Medulla oblongata (tissue), 1 donor: Measurements from ENCODE around the gene ASXL1.

ENCODE experiments used
- DNase-seq: peaks from one replicate; pipeline ENCODE4 v3.0.0-alpha.2; 2015; ENCODE audit errors: extremely low spot score

ASXL1 gene

DNA sequence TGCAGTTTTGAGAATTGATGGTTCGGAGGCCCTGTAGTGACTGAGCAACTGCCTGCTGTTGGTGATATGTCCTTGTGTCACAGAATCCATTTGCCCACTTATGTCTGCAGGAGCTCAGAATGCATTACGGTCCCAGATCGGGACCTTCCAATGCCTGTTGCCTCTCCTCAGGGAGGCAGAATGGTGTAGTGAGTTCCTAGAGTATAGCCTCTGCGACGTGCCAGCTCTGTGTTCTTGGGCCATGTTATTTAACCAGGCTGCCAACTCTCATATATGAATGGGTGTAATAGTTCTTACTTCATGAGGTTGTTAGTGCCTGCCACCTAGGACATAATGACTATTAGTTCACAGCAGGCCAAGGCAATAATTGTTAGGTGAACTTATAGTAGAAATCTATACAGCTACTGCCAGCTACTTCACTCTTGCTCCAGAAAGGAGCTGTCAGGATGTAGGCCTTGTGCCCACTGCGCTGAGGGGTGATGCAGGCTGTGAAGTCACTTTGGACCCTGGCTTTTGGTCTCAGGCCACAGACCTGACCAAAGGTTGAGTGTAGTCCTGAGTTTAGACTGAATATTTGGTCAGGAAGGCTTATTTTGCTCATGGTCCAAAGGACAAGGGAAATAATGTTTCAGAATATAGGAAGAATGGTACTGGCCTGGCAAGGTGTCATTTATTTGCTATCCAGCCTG, 82.1 kb downstream of the ASXL1 start:
- no peak for DNase-seq

DNA sequence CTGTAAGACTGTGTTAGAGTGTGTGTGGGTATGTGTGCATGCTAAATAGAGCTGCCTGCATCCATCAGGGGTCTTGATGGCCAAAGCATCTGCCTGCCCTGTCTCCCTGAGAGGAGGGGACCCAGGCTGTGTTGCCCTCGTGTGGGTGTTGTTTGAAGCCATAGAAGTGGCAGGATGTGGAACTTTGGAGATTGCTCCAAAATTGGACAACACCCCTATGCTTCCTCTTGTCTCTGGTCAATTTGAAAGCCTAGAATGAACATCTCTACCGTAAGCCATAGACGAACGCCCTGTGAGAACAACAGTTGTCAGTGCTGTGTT, 82.6 kb downstream of the ASXL1 start:
- no peak for DNase-seq

DNA sequence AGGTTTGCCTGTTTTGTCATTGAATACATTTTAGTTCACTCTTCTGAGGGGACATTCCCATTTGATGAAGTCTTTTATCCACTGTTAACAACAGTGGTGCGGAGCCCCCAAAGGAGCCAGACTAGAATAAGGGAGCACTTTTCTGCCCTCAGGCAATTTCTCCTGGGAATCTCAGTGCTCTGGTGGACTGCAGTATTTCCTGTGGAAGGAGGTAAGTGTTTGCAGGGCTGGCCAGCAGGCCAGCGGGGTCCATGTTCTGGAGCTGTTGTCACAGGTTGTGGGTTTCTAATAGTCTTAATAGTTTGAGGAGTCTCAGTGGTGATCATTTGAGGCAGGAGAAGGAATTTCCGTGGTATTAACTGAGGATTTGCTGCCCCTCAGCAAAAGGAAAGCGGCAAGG, 83.5 kb downstream of the ASXL1 start:
- no peak for DNase-seq

DNA sequence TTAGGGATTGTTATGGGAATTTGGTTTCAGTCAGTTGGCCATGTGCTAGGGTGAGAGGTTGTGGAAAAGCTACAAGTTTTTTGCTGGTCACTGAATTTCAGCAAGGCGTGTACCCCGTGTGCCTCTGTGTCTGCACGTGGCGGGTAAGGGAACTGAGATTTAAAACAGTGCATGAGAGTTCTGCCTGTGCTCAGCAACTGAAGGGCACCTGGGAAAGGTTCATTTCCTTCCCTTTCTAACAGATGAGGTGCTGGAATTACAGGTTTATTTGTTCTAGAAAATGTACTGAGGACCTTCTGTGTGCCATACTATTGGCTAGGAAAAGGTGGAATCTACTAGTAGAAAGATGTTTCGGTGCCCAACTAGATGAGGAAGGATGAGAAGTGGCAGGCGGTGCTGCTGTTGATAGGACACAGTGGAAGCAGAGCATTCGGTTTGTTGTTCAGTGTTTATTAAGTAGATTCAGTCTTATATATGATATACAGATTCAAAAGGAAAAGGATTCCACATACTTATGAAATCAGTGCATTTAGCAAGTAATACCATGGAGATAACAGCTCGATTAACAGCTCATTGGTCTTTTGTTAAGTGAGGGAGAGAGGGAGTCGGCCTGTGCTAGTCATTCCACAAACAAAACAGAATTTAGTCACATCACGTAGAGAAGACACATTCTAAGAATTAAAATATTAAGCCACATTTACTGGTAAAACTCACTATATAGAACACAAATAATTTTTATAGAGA, 84.7 kb downstream of the ASXL1 start:
- DNase-seq = no peak

DNA sequence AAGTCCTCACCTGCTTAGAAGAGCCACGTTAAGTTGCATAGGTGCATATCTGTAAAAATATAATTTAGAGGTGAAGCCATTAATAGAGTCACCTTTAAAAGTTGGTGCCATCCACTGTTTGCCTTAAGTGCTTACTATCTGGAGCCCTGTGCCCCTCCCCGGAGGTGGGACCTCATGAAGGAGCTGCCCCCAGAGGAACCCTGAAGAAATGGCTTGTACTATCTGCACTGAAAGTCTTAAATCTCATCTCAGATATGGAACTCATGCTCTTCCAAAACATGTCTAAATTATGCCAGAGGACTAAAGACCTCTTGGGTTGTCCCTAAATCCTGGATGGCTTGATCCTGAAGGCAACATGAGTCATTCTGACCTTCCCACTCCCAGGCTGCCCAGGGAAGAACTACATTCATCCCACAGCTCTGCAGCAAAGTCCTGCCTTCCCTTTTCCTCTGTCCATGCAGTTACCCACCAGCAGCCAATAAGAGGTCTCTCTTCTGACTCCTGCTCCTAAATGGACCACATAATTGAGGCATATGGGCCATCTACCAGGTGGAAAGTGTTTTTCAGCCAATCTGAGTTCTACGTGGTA, 85.3 kb downstream of the ASXL1 start:
- DNase-seq = no peak

DNA sequence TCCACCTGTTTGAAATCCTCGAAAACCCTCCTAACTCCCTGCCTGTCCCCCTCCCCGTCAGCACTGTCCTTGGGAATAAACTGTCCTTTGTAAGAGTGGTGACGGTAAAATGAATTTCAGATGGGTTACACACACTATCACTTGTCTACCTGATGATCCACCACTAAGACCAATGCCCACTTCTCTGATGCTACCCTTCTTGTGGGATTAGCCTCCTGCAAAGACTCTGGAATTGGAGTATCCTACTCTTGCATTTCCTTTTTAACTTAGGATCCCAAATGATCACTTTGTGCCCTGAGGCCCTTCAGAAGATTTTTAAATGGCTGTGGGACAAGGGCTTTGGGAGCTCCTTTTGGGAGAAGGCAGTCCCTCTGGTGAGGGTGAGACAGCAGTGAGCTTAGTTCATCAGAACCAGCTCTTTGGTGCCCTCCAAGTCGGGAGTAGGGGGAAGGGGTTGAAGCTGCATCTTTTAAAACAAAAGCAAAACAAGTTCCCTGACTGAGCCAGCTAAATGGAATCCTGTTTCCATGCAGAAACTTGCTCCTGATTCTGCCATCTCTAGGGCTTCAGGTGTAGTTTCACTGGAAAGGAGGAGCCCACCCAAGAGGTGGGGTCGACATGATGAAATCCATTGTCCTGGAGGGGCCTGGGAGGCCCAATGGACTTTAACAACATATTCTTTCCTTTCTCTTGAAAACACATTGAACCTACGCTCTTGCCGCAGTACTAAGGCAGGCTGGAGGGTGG, 86.5 kb downstream of the ASXL1 start:
- DNase-seq = no peak

DNA sequence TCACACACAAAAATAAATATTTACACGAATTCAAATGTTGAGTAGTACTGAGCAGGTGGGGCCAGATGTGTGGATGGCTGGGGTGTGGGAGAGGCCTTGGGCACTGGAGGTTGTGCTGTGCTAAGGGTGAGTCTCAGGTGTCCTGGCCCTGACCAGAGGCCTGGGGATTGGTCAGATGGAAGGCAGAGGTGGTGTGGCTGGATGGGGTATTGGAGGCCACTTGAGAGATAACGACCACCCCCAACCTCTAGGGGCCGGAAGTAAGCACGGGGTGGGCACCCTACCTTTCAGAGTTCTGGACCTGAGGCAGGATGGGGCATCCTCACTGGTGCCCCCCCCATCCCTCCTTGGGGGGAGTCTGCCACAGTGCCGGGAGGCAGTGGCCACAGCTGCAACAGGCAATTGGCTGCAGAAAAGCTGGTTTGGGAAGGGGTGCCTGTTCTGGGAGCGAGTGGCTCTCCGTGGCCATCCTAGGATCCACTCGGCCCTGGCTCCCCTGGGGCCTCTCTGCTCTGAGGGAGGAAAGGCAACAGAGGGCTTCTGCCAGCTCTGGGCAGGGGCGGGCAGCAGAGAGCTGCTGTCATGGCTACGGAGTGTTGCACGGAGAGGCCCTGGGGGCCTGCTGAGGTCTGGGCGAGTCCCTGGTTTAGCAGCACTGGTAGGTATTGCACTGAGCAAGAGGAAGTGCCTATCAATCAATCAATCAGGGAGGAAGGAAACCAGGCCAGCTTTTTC, 87.6 kb downstream of the ASXL1 start:
- peak; percentile 61 for DNase-seq

DNA sequence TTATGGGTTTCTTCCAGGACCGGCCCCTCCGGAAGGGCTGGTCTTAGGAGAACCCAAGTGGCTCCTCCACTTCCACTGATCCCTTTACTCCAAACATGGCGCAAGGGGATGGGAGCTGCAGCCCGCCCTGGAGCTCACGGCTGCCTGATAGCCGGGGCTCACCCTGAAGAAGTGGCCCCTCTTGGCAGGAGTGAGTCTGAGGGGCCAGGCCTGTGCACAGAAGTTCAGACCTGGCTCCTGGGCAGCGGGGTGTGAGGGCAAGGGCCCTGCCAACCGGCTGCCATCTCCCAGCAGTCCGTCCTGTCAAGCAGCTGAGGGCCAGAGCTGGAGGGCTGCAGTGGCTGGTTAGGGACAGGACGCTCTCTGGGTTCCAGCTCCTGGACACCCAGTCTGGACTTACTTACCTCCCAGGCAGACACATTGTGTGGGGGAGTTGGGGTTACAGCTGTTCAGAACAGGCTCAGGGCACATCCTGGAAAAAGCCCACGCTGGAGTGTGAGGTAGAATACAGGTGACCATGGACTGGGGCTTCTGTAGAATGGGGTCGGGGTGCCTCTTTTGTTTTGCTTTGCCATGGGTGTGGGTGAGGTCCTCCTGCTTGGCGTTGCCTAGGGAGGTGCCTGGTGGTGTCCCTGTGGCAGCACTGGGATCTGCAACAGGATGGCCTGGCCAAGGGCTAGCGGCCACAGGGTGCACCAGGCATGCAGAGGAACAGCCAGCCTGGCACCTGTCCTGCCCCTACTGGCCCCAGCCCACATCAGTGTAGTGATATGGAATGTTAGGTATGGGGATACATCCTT, 88.4 kb downstream of the ASXL1 start:
- no peak for DNase-seq

DNA sequence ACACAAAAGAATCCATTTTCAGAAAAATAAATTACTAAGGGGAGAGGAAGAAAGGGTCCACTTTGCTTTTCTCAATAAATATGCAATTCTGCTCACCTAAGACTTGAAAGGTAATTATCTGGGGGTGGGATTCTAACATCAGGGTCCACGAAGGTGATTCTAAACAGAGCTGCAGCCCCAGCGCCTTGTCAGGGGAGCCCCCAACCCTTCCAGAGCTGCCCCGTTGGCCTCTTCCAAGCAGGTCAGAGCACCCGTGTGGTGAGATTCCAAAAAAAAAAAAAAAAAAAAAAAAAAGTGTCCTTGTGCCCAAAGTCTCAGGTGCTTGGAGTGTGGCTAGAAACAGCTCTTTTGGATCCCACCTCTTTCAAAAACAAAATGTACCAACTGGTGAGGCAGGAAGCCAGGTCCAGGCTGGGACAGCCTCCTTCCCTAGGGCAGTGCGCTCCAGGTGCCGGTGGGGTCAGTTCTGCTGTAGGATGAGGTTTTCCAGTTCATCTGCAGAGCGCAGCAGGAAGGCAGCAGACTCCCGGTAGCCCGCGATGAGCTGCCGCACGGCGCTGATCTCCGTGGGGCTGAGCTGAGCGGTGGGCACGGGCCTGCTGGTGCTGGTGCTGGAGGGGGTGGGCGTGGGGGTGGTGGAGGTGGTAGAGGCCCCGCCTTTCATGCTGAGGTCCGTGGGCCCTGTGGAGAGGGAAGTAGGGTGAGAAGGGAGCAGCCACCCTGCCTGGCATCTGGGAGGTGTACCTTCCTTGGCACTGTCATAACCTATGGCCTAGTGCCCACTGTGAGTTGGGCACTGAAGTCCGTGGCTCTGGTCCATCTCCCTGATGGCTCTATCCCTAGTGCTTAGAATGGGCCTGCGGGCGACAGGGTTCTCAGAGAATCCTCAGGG, 89.3 kb downstream of the ASXL1 start:
- no peak for DNase-seq

DNA sequence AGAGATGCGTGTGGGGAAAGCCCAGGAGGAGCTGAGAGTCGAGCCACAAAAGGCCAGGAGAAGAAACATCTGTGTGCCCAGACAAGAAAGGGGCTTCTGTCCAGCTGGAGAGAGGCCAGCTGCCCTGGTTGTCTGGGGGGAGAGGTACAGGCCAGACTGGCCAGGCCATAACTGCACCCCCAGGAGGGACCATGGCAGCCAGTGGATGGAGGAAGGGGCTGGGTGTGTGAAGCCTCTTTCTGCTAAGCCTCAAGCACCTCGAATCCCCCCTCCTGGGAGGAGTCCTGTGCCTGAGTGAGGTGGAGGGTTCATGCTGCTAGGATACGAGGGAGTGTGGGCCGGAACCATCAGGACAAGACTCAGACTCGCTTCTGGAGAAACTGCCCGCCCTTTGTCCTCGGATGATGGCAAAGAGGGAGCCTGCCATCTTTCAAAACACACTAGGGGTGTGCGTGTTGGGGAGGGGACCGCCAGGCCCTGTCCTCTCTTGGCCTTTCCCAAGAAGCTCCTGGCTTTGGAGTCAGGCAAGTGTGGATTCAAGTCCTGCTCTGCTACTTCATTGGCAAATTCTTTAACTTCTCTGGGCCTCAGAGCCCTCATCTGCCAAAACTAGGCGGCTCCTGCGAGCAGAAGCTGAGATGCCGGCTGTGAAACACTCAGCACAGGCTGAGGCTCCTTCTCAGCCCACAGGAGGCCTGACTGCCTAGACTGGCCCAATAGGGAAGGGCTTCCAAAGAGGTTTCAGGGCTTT, 90.3 kb downstream of the ASXL1 start:
- no peak for DNase-seq

DNA sequence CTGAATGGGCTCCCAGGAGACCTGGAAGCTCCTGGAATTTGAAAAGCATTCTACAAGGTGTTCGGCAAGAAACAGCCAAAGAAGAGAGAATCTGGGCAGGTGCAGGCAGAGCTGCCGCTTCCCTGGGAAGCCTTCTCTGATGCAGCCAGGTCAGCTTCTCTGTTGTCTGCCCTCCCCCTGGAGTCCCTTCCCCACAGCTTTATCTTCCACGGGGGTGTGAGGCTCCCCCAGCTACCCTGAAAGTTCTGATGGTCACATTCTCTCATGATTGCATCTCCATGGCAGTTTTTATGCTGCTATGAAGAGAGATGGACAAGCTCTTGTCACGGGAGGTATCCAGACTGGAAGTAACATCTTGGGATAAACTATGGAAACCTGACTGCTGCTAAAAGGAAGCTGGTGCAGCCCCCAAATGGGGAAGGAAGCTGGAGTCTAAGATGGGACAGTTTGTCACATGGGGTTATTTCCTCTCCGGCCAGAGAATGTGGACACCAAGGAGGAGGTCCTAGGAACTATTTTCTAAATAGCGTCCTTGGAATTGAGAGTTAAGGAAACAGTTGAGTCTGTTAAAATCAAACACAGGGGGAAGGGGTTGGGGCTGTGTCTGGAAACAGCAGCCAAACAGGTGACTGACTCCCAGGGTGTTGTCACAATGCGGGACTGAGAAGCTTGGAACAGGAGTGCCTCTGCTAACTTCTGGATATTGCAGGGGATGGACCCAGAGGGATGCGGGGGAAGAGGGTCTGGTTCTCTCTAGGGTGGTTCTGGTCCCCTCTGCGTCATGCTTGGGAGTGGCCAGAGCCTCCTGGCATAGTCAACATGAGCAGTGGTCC, 91.1 kb downstream of the ASXL1 start:
- DNase-seq = peak; percentile 77

DNA sequence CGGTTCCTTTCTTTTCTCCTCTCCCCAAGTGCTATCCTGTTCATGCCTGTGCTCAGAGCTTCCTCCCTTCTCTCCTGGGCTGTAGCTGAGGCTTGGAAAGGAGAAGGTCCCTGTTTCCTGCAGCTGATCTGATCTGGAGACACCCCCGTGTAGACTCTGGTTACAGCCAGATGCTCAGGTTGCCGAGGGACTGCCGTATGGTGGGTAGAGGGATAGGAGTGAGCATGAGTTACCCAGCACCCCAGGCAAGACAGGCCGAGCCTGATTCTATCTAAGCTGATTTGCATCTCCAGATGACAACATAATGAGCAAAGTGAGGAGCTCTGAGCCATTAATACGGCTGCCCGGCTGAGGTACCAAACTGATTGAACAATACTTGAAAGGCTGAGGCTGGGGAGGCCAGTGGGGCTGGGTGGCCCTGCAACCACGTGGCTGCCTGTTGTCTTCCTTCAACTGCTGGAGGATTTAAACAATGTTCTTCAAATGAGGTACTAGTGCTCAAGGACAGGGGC, 91.8 kb downstream of the ASXL1 start:
- DNase-seq = no peak

DNA sequence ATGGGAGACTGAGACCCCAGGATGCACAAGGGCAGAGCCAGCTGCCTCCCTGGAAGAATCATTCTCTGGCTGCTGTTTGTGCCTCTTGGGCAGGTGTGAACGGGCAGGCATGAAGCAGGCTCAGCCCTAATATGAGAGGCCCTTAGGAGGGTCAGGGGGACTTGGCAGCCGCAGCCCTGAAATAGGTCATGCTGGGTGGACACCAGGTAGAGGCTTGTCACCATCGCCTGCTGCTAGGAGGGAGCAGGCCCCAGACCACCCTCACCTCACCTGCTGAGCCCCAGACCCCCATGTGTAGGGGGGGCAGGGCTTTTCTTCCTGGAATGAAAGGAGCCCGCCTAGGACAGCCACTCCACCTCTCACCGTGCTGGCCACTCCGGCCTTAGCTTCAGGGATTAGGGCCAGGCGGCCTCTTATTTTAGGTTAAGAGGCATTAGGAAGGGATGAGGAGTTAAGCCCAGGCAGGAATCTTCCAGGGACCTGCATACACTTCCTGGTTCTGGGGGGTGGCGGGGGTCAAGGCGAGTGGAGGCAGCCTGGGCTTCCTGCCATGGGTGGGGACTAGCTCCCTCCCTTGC, 92.4 kb downstream of the ASXL1 start:
- no peak for DNase-seq

DNA sequence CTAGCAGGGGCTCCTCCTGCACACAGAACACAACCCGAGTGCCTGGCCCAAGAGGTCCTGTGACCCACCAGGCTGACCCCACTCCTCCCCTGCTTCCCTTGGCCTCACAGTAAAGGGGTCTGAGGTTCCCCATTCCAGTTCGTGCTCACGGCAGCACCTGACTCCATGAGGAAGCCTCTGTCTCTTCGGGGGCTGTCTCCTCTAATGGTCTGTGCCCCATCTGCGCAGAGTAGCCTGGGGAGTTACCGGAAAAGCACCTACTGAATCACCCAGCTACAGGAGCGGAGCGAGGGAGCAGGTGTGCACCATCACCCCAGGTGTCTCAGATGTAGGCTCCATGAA, 93.2 kb downstream of the ASXL1 start:
- no peak for DNase-seq

DNA sequence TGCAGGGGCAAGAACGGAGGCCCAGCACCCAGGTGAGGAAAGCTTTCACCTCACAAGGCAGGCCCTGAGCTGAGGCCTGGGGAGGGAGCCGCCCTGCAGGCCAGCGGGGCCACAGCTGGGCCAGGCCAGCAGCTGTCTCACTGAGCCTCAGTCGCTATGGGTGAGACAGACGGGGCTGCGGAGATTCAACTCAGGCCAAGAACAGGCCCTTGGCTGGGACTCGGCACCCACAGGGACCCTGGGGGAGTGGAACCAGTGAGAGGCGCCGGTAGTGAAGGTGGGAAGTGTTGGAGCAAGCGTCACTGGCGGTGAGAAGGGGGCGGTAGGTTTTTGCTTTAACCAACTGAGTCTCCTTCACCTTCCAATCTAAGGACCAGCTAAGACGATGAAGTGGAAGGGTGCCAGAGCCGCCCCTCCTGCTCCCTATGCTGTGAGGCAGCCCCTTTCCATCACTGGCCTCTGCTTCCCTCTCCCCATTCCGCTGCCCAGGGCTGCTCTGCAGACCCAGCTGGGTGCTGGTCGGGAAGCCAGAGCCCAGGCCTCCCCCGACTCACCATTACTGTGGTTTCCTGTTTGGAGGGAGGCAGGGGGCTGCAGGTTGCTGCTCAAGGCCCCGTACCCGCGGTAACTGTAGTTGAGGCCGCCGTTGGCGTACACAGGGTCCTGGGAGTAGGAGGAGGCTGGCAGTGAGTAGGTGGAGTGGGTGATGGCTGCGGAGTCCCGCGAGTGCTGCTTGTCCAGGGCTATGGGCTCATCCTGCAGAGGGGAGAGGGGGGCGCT, 93.7 kb downstream of the ASXL1 start:
- DNase-seq = no peak

DNA sequence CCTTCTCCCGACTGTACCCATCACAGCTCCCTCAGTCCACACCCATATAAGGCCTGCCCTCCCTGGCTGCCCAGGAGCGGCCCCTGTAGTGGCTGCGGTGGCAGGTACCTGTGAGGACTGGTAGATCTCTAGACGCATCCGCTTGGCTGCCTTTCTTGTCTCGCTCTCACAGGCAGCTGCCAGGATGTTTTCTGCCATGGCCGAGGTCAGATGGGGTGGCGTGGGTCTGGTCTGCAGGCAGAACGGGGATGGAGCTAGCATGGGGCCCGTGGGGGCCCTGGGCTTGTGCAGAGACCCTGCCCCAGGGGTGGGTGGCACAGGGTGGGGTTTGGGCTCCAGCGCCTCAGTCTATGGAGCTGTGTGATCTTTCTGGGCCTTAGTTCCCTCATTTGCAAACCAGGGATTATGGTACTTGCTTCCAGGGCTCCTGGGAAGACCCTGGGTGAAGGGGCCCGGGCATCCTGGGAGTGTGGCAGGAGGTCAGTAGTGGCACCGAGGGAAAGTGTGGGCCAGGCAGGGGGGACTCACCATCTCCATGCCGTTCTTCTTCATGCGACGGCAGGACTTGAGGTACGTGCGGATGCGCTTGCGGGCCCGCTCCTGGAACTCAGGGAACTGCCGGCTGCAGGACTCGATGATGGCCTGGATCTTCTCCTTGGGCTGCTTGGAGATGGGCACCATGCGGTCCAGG, 94.8 kb downstream of the ASXL1 start:
- DNase-seq = no peak
